Caco-2 (cell line): Measurements from ENCODE around the gene ESPL1. TPM values are rescaled to one million over a fixed set of nuclear protein-coding genes. Genes with fewer than 3 reads are reported as not detected.

Experiments
- BruUV-seq: library from RNA; stranded (reverse); fragments of 400-500 nt; replicated peaks from 2 replicates; lab custom pipeline; 2021; lab: Mats Ljungman, UMichigan
- CTCF ChIA-PET: fragments of 300-600 bp; sonication (Branson Sonifier 250); formaldehyde crosslinking; loops from one replicate; lab custom pipeline; 2022; ENCODE audit warnings: antibody characterized with exemption; lab: Charles Lee
- POLR2A ChIA-PET: fragments of 300-600 bp; sonication (Branson Sonifier 250); formaldehyde crosslinking; loops from one replicate; lab custom pipeline; 2022; ENCODE audit warnings: antibody characterized with exemption; lab: Charles Lee
- DNase-seq, 2 experiments: peaks; one replicate each; pipeline versions ENCODE4 v3.0.0 to v3.0.0-alpha.2; 2020 to 2022
- H3K27me3 ChIP-seq: replicated peaks from 2 replicates; pipeline ENCODE4 v1.6.0; 2011; ENCODE audit warnings: low read length; ENCODE audit not compliant: control insufficient read depth, insufficient read depth
- H3K36me3 ChIP-seq: 2 replicates; pipeline ENCODE4 v1.5.1; 2011; ENCODE audit warnings: low read length; ENCODE audit not compliant: control insufficient read depth, insufficient read depth
- H3K4me1 ChIP-seq: fragments of 250-450 bp; sonication (Bioruptor Pico); 2 replicates; pipeline ENCODE4 v1.5.1; 2020; ENCODE audit warnings: mild to moderate bottlenecking
- H3K4me3 ChIP-seq: 2 replicates; pipeline ENCODE4 v1.5.1; 2011; ENCODE audit warnings: low read depth, mild to moderate bottlenecking, control low read depth, low read length
- H3K9me3 ChIP-seq: fragments of 250-450 bp; sonication (Bioruptor Pico); 2 replicates; pipeline ENCODE4 v1.5.1; 2020; ENCODE audit warnings: mild to moderate bottlenecking, moderate library complexity
- H3K27ac Mint-ChIP-seq: one replicate; pipeline ENCODE4 v1.8.0; 2022; ENCODE audit warnings: mixed read lengths; ENCODE audit not compliant: unreplicated experiment
- H3K27me3 Mint-ChIP-seq: one replicate; pipeline ENCODE4 v1.8.0; 2022; ENCODE audit warnings: mixed read lengths; ENCODE audit not compliant: insufficient read depth, unreplicated experiment
- H3K36me3 Mint-ChIP-seq: one replicate; pipeline ENCODE4 v1.8.0; 2022; ENCODE audit warnings: mild to moderate bottlenecking, mixed read lengths; ENCODE audit not compliant: insufficient read depth, unreplicated experiment
- H3K4me1 Mint-ChIP-seq: one replicate; pipeline ENCODE4 v1.8.0; 2022; ENCODE audit warnings: low read depth, mixed read lengths; ENCODE audit not compliant: unreplicated experiment
- H3K4me3 Mint-ChIP-seq: one replicate; pipeline ENCODE4 v1.8.0; 2022; ENCODE audit warnings: mild to moderate bottlenecking, moderate library complexity, mixed read lengths; ENCODE audit not compliant: unreplicated experiment
- H3K9me3 Mint-ChIP-seq: one replicate; pipeline ENCODE4 v1.8.0; 2022; ENCODE audit warnings: mixed read lengths; ENCODE audit not compliant: unreplicated experiment
- intact Hi-C: fragments of 100-400 bp; cut with micrococcal nuclease; formaldehyde crosslinking; loops from one replicate; pipeline ENCODE4 v1.10.0; 2022; ENCODE audit not compliant: unreplicated experiment
- total RNA-seq: library from RNA; stranded (reverse); gene quantifications from 2 replicates; pipeline ENCODE4 v1.2.3, GENCODE V29; 2022
- TF ChIP-seq, protein P1 (sequence below), 2 experiments: fragments of 200-600 bp in 1 of 2; IDR thresholded peaks; 1 replicate in 1 of 2; 2 replicates in 1 of 2; pipeline versions ENCODE4 v1.5.1 to v1.8.0; 2011 to 2022; ENCODE audit warnings: antibody characterized with exemption in 1 of 2, control low read depth in 1 of 2, inconsistent platforms in 1 of 2, low read depth in 1 of 2, low read length in 1 of 2, mild to moderate bottlenecking in 1 of 2, moderate library complexity in 1 of 2; ENCODE audit not compliant: insufficient read depth in 1 of 2, severe bottlenecking in 1 of 2, unreplicated experiment in 1 of 2

The ESPL1 gene
- total RNA-seq, 1 experiment from 2014 or later = 32.3 TPM

DNA sequence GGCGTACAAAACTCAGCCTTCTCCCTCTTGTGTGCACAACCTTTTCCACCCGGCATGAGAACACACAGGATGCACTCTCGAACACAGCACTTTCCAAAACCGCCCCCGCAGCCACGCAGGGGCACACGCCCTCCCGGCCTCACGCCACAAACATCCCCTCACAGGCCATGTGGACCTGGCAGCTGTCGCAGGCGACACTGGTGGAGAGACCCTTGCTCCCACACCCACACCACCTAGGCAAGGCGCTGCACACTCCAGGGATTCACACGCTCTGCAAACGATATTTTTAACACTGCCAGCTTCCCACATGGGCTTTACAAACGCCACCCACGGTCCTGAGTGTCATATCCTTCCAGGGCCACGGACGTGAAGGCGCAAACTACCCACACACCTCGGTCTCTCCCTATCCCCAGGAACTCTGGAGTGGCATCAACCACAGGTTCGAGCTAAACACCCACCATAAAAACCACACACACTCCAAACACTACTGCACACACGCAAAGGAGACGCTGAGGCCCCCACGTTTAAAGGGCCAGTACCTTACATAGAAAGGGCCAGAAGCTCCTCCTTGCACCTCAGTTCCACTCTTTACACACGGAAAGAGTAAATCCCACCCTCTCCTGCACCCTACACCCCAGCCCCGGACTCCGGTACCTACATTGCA is 48.7 kb upstream of the ESPL1 start:
- TF ChIP-seq, protein P1, sequence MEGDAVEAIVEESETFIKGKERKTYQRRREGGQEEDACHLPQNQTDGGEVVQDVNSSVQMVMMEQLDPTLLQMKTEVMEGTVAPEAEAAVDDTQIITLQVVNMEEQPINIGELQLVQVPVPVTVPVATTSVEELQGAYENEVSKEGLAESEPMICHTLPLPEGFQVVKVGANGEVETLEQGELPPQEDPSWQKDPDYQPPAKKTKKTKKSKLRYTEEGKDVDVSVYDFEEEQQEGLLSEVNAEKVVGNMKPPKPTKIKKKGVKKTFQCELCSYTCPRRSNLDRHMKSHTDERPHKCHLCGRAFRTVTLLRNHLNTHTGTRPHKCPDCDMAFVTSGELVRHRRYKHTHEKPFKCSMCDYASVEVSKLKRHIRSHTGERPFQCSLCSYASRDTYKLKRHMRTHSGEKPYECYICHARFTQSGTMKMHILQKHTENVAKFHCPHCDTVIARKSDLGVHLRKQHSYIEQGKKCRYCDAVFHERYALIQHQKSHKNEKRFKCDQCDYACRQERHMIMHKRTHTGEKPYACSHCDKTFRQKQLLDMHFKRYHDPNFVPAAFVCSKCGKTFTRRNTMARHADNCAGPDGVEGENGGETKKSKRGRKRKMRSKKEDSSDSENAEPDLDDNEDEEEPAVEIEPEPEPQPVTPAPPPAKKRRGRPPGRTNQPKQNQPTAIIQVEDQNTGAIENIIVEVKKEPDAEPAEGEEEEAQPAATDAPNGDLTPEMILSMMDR (IDR thresholded peaks at IDR 0.05; ENCODE audit: insufficient read depth in 1 of 2, low read depth in 1 of 2, low read length in 1 of 2, severe bottlenecking in 1 of 2, unreplicated experiment in 1 of 2) = no peak
- intact Hi-C loops = no loop called here
- ChIA-PET POLR2A (interaction anchor here (0.5 kb wide), 1 partner anchor 38 kb away, joined by 3 read pairs; no protein-coding TSS in a partner anchor), CTCF (interaction anchor here (1.1 to 2.2 kb wide), 4 partner anchors 24 to 76 kb away, joined by 3 to 11 read pairs (median 6); partner anchors contain the start of gene PFDN5)
- Histone ChIP-seq H3K36me3 (no peaks in the 10 kb centered on the region), H3K9me3 (no peaks in the 10 kb centered on the region), H3K4me1 (peaks cover 20% of the 10 kb centered on the region), H3K4me3 (peak overlapping the region; percentile 45), H3K27me3 (no peaks in the 10 kb centered on the region)
- Mint-ChIP-seq H3K27me3 (no peaks in the 10 kb centered on the region), H3K4me3 (peak overlapping the region; percentile 97), H3K4me1 (peaks cover 41% of the 10 kb centered on the region), H3K9me3 (no peaks in the 10 kb centered on the region), H3K27ac (no peak overlapping the region), H3K36me3 (peaks cover 10% of the 10 kb centered on the region)
- no peak for DNase-seq
- no TSS peak for BruUV-seq

GRCh38 chr12:53219956-53220693 is 48.0 kb upstream of the ESPL1 start:
- Histone ChIP-seq H3K36me3 (no peaks in the 10 kb centered on the region), H3K4me3 (peak overlapping the region; percentile 45), H3K4me1 (peaks cover 25% of the 10 kb centered on the region), H3K27me3 (no peaks in the 10 kb centered on the region), H3K9me3 (no peaks in the 10 kb centered on the region)
- intact Hi-C loops = loop anchor here (1.0 to 5.0 kb wide), 3 partner anchors 31 to 162 kb away; partner anchors contain the start of gene SP1
- peak in 1 of 2 experiments; percentile 49 for DNase-seq
- TF ChIP-seq, protein P1 (IDR thresholded peaks at IDR 0.05; ENCODE audit: insufficient read depth in 1 of 2, low read depth in 1 of 2, low read length in 1 of 2, severe bottlenecking in 1 of 2, unreplicated experiment in 1 of 2) = no peak
- H3K27me3 Mint-ChIP-seq = no peaks in the 10 kb centered on the region
- H3K4me3 Mint-ChIP-seq = peak overlapping the region; percentile 97
- peaks cover 10% of the 10 kb centered on the region for H3K36me3 Mint-ChIP-seq
- peaks cover 47% of the 10 kb centered on the region for H3K4me1 Mint-ChIP-seq
- peak overlapping the region; percentile 89 for H3K27ac Mint-ChIP-seq
- H3K9me3 Mint-ChIP-seq = no peaks in the 10 kb centered on the region
- no TSS peak for BruUV-seq
- CTCF ChIA-PET = interaction anchor here (0.5 to 2.2 kb wide), 7 partner anchors 8 to 101 kb away, joined by 3 to 11 read pairs (median 6); partner anchors contain the start of genes AAAS and PFDN5
- POLR2A ChIA-PET = interaction anchor here (0.5 to 1.9 kb wide), 2 partner anchors 39 to 101 kb away, joined by 3 to 7 read pairs; partner anchors contain the start of gene AAAS

GRCh38 chr12:53220694-53221202 is 47.4 kb upstream of the ESPL1 start:
- Mint-ChIP-seq H3K4me1 (peaks cover 53% of the 10 kb centered on the region), H3K27ac (peak overlapping the region; percentile 89), H3K4me3 (peak overlapping the region; percentile 97), H3K9me3 (no peaks in the 10 kb centered on the region), H3K36me3 (peaks cover 10% of the 10 kb centered on the region), H3K27me3 (no peaks in the 10 kb centered on the region)
- peak overlapping the region; percentile 45 for H3K4me3 ChIP-seq
- H3K9me3 ChIP-seq = no peaks in the 10 kb centered on the region
- peak; percentile 95 for DNase-seq
- BruUV-seq = no TSS peak
- CTCF ChIA-PET = interaction anchor here (0.5 to 2.2 kb wide), 7 partner anchors 9 to 100 kb away, joined by 3 to 11 read pairs (median 6); partner anchors contain the start of genes AAAS and PFDN5
- H3K27me3 ChIP-seq = no peaks in the 10 kb centered on the region
- POLR2A ChIA-PET = interaction anchor here (0.7 to 1.9 kb wide), 4 partner anchors 30 to 100 kb away, joined by 3 to 13 read pairs (median 6); partner anchors contain the start of genes AAAS and CSAD
- intact Hi-C loops = loop anchor here (1.0 to 5.0 kb wide), 4 partner anchors 9 to 162 kb away; partner anchors contain the start of gene SP1
- TF ChIP-seq, protein P1 (IDR thresholded peaks at IDR 0.05; ENCODE audit: insufficient read depth in 1 of 2, low read depth in 1 of 2, low read length in 1 of 2, severe bottlenecking in 1 of 2, unreplicated experiment in 1 of 2) = no peak
- no peaks in the 10 kb centered on the region for H3K36me3 ChIP-seq
- H3K4me1 ChIP-seq = peaks cover 25% of the 10 kb centered on the region
